Tibial artery (tissue), 4 donors: ENCODE results near the gene TGM2.

Source experiments
- DNase-seq, 2 donors: peaks; one replicate each; pipeline ENCODE4 v3.0.0-alpha.2; 2019
- H3K27ac ChIP-seq, 2 donors: fragments of 200-600 bp; sonication (generic) in 1 of 2; 1 replicate in 1 of 2; 2 replicates in 1 of 2; pipeline ENCODE4 v1.5.1; 2018 to 2019; ENCODE audit warnings: mild to moderate bottlenecking in 1 of 2
- H3K27me3 ChIP-seq, 2 donors: fragments of 200-600 bp; sonication (generic) in 1 of 2; one replicate each; pipeline versions ENCODE4 v1.5.1 to v1.6.0; 2016 to 2019
- H3K36me3 ChIP-seq, 3 donors: fragments of 200-600 bp; sonication (generic) in 2 of 3; one replicate each; pipeline ENCODE4 v1.5.1; 2016 to 2019; ENCODE audit warnings: mild to moderate bottlenecking in 2 of 3
- H3K4me1 ChIP-seq, 4 donors: fragments of 200-600 bp; sonication (generic) in 2 of 4; 1 replicate in 3 of 4; 2 replicates in 1 of 4; pipeline ENCODE4 v1.5.1; 2016 to 2019
- H3K4me3 ChIP-seq, 2 donors: fragments of 200-600 bp; sonication (generic) in 1 of 2; 1 replicate in 1 of 2; 2 replicates in 1 of 2; pipeline ENCODE4 v1.5.1; 2018 to 2019; ENCODE audit warnings: mild to moderate bottlenecking in 2 of 2
- H3K9me3 ChIP-seq, 3 donors: fragments of 200-600 bp; sonication (generic) in 1 of 3; one replicate each; pipeline ENCODE4 v1.5.1; 2016 to 2019
- intact Hi-C: fragments of 100-400 bp; cut with DNase I; formaldehyde crosslinking; loops from one replicate; pipeline ENCODE4 v1.15.0; 2023; ENCODE audit warnings: low total_unique reads
- TF ChIP-seq, protein P1 (sequence below), 2 experiments: fragments of 200-600 bp in 1 of 2; fragments of 450-650 bp in 1 of 2; IDR thresholded peaks; one replicate each; pipeline ENCODE4 v1.5.1; 2017 to 2019; ENCODE audit warnings: antibody characterized with exemption in 2 of 2, mild to moderate bottlenecking in 1 of 2, moderate library complexity in 1 of 2

The TGM2 gene

DNA sequence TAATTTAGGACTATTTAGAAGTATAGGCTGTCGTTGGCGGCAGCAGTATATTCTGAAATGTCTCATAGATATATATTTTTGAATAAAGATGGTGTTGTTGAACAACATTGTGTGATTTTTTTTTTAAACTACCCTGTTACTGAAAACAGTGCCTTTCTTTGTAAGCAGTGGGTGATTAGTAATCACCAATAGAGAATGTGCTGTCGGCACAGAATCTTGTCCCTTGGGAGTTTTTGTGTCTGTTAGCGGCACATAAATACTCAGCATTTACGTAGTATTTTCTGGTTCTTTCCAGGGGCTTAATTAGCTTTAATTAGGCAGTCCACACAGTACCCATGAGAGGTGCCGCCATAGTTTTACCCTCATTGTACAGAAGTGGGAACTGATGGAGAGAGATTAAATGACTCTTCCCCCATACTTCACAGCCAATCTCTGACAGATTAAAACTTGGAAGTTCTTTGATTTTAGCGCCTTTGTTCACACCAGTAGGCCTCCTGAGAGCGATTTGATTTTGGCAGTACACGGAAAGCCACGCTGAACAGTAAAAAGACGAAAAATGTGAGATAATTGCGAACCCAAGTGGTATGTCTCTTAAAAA lies 72.7 kb downstream of the TGM2 start:
- H3K27me3 ChIP-seq: no peaks in the 10 kb centered on the region
- DNase-seq: no peak
- TF ChIP-seq, protein P1, sequence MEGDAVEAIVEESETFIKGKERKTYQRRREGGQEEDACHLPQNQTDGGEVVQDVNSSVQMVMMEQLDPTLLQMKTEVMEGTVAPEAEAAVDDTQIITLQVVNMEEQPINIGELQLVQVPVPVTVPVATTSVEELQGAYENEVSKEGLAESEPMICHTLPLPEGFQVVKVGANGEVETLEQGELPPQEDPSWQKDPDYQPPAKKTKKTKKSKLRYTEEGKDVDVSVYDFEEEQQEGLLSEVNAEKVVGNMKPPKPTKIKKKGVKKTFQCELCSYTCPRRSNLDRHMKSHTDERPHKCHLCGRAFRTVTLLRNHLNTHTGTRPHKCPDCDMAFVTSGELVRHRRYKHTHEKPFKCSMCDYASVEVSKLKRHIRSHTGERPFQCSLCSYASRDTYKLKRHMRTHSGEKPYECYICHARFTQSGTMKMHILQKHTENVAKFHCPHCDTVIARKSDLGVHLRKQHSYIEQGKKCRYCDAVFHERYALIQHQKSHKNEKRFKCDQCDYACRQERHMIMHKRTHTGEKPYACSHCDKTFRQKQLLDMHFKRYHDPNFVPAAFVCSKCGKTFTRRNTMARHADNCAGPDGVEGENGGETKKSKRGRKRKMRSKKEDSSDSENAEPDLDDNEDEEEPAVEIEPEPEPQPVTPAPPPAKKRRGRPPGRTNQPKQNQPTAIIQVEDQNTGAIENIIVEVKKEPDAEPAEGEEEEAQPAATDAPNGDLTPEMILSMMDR (IDR thresholded peaks at IDR 0.05): no peak
- peaks cover 0 to 47% (median 22%) of the 10 kb centered on the region in 4 donors for H3K4me1 ChIP-seq
- intact Hi-C loops: no loop called here
- H3K36me3 ChIP-seq: peaks cover 18 to 41% (median 29%) of the 10 kb centered on the region in 3 donors
- no peaks in the 10 kb centered on the region for H3K9me3 ChIP-seq
- peak overlapping the region; percentile 2 to 17 for H3K27ac ChIP-seq
- no peak overlapping the region for H3K4me3 ChIP-seq

DNA sequence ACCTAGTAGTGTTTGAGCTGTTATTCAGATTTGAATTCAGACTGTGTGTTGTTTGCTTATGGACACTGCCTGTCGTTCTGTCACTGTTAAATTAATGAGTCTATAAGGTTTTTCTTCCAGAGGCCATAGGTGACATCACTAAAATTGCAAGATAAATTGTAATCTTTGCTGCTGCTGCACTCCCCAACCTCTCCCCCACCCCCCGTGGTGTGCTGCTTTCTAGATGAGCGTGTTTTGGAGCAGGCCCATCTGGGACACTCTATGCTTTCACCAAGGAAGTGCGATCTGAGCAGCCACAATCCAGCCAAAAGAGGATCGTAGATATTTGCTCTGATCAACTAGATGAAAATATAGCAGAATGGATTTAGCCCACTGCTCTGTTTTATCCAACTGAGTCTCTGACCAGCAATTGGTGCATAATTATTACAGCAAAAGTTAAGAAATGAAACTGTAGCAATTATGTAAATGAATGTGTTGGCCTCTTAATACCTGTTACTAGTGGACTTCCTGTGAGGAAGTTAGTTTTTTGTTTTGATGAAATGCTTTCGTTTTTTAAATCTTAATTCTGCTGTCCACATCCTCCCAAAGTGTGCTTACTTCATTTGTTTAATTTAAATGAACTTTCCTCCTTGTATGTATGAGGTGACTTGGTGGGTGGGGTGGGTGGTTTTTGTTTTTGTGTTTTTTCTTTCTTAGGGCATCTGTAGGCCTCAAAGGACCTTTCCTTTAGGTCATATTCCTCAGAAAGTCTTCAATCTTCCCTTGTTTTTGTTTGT lies 73.4 kb downstream of the TGM2 start:
- no peaks in the 10 kb centered on the region for H3K9me3 ChIP-seq
- peak overlapping the region; percentile 2 to 17 for H3K27ac ChIP-seq
- no peak overlapping the region for H3K4me3 ChIP-seq
- intact Hi-C loops: no loop called here
- peaks cover 18 to 41% (median 35%) of the 10 kb centered on the region in 3 donors for H3K36me3 ChIP-seq
- TF ChIP-seq, protein P1 (IDR thresholded peaks at IDR 0.05): no peak
- DNase-seq: no peak
- peaks cover 0 to 48% (median 22%) of the 10 kb centered on the region in 4 donors for H3K4me1 ChIP-seq
- no peaks in the 10 kb centered on the region for H3K27me3 ChIP-seq

DNA sequence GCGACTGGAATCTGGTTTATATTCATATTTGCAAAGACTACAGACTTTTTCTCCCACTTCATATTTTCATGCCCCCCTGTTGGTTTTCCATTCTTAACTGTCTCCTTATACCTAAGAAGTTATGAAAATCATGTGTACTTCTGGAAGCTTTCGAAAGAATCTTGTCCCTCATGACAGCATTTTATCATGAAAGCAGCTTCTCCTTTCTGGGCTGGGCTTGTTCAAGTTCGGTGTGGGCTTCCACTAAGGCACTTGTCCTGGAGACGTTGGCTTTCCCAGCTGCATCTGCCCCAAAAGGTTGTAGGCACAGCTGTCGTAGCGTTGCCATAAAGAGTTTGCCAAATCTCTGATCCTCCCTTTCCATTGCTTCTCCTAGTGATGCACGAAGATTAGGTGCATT lies 75.0 kb downstream of the TGM2 start:
- TF ChIP-seq, protein P1 (IDR thresholded peaks at IDR 0.05): no peak
- Histone ChIP-seq H3K27ac (no peak overlapping the region), H3K4me3 (no peak overlapping the region), H3K4me1 (peaks cover 0 to 57% (median 23%) of the 10 kb centered on the region in 4 donors), H3K9me3 (no peaks in the 10 kb centered on the region), H3K36me3 (peaks cover 18 to 53% (median 42%) of the 10 kb centered on the region in 3 donors), H3K27me3 (no peaks in the 10 kb centered on the region)
- intact Hi-C loops: no loop called here
- no peak for DNase-seq

DNA sequence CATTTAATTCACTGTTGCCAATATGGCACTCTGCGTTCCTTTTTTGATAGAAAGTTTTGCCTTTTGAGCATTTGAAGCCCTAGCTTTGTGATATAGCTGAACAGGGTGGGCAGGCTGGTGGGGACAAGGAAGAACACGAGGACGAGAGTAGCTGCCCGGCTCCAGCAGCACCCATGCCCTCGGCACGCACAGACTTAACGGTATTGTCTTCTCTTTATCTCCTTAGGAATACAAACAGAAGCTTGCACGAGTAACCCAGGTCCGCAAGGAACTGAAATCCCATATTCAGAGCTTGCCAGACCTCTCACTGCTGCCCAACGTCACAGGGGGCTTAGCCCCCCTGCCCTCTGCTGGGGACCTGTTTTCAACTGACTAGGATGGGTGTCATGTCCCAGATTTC lies 75.6 kb downstream of the TGM2 start:
- Histone ChIP-seq H3K9me3 (no peaks in the 10 kb centered on the region), H3K36me3 (peaks cover 18 to 58% (median 42%) of the 10 kb centered on the region in 3 donors), H3K27ac (no peak overlapping the region), H3K27me3 (no peaks in the 10 kb centered on the region), H3K4me3 (no peak overlapping the region), H3K4me1 (peaks cover 0 to 57% (median 23%) of the 10 kb centered on the region in 4 donors)
- DNase-seq: no peak
- TF ChIP-seq, protein P1 (IDR thresholded peaks at IDR 0.05): no peak
- intact Hi-C loops: no loop called here

DNA sequence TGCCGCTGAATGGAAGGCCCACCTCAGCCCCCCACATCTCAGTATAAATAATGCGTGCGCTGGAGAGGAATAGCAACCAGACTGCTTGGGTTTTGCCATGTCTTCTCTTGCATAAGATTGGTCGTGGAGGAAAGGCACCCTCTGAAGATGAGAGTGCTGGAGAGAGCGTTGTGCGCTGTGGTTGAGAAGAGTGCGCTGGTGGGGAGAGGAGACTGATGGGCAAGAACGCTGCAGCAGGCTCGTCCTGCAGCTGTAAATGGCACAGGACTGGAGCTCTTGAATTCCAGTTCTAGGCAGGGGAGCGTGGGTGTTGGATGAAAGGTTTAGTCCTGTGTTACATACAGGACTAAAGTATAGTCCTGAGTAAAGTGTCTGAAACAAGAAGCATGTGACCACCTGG lies 80.0 kb downstream of the TGM2 start:
- TF ChIP-seq, protein P1 (IDR thresholded peaks at IDR 0.05): no peak
- Histone ChIP-seq H3K27ac (peak overlapping the region; percentile 77 to 79), H3K36me3 (peaks cover 9 to 47% (median 34%) of the 10 kb centered on the region in 3 donors), H3K4me3 (no peak overlapping the region), H3K9me3 (no peaks in the 10 kb centered on the region), H3K27me3 (no peaks in the 10 kb centered on the region), H3K4me1 (peaks cover 0 to 59% (median 24%) of the 10 kb centered on the region in 4 donors)
- intact Hi-C loops: no loop called here
- DNase-seq: no peak
